Measurements from ENCODE around the gene CARD8.

DNA sequence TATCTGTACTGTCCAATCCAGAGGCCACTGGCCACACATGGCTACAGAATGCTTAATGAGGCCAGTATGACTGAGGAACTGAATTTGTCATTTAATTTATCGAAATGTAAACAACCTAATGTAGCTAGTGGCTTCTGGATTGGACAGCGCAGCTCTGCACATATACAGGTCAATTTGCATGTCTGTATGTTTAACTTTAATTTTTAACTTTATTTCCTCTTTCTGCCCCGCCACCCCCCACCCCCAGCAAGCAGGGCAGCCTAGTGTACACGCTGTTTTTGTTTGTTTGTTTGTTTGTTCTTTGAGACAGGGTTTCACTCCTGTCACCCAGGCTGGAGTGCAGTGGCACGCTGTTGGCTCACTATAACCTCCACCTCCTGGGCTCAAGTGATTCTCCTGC, 69.7 kb downstream of the CARD8 start:
- TF ChIP-seq CTCF (conservative IDR thresholded peaks at IDR 0.05; ENCODE audit: low read depth in 2 of 2), result no peak
- TF ChIP-seq CREB1 (CRISPR knock-in tag; IDR thresholded peaks at IDR 0.05; ENCODE audit: low read depth), result no peak
- TF ChIP-seq, protein P1, sequence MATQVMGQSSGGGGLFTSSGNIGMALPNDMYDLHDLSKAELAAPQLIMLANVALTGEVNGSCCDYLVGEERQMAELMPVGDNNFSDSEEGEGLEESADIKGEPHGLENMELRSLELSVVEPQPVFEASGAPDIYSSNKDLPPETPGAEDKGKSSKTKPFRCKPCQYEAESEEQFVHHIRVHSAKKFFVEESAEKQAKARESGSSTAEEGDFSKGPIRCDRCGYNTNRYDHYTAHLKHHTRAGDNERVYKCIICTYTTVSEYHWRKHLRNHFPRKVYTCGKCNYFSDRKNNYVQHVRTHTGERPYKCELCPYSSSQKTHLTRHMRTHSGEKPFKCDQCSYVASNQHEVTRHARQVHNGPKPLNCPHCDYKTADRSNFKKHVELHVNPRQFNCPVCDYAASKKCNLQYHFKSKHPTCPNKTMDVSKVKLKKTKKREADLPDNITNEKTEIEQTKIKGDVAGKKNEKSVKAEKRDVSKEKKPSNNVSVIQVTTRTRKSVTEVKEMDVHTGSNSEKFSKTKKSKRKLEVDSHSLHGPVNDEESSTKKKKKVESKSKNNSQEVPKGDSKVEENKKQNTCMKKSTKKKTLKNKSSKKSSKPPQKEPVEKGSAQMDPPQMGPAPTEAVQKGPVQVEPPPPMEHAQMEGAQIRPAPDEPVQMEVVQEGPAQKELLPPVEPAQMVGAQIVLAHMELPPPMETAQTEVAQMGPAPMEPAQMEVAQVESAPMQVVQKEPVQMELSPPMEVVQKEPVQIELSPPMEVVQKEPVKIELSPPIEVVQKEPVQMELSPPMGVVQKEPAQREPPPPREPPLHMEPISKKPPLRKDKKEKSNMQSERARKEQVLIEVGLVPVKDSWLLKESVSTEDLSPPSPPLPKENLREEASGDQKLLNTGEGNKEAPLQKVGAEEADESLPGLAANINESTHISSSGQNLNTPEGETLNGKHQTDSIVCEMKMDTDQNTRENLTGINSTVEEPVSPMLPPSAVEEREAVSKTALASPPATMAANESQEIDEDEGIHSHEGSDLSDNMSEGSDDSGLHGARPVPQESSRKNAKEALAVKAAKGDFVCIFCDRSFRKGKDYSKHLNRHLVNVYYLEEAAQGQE (IDR thresholded peaks at IDR 0.05; ENCODE audit: unreplicated experiment), result no peak
- no peak for TF ChIP-seq EZH2phosphoT487 (IDR thresholded peaks at IDR 0.05; ENCODE audit: unreplicated experiment)

Measured in GM23338 (cell line).